HG02571 (cell line): ENCODE results near the gene KCNH6.

Experiments used
- ATAC-seq: cut with Tn5 transposase; IDR thresholded peaks from one replicate; pipeline ENCODE4 v1.9.1; 2021; ENCODE audit warnings: mild to moderate bottlenecking, moderate library complexity; ENCODE audit not compliant: unreplicated experiment

Gene KCNH6

DNA sequence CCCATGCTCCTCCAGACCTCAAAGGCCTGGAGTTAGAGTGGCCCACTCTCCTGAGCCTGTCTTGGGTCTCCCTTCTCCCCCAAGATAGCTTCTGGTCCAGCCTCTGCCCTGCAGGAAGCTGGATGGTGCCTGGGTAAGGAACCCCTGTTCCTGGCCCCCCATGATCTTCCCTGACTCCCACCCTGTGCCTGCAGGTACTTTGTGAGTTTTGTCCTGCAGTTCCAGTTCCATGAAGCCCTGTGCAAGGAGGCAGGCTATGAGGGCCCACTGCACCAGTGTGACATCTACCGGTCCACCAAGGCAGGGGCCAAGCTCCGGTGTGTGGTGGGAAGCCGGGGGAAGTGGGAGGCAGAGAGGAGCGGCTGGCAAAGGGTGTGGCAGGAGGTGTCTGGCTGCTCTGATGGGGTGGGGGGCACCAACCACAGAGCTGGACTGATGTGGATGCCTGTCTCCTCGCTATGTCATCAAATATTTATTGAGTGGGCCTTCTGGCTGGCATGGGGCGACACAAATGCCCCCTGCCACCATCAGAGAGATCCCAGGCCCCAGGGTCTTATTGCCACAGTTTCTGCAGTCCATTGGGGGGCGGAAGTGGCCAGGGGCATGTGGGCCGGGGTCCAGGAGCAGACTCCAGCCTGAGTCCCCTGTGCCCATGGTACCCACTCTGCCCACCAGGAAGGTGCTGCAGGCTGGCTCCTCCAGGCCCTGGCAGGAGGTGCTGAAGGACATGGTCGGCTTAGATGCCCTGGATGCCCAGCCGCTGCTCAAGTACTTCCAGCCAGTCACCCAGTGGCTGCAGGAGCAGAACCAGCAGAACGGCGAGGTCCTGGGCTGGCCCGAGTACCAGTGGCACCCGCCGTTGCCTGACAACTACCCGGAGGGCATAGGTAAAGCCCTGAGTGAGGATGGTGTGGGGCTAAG lies 39.2 kb upstream of the KCNH6 start:
- ATAC-seq, result no peak

DNA sequence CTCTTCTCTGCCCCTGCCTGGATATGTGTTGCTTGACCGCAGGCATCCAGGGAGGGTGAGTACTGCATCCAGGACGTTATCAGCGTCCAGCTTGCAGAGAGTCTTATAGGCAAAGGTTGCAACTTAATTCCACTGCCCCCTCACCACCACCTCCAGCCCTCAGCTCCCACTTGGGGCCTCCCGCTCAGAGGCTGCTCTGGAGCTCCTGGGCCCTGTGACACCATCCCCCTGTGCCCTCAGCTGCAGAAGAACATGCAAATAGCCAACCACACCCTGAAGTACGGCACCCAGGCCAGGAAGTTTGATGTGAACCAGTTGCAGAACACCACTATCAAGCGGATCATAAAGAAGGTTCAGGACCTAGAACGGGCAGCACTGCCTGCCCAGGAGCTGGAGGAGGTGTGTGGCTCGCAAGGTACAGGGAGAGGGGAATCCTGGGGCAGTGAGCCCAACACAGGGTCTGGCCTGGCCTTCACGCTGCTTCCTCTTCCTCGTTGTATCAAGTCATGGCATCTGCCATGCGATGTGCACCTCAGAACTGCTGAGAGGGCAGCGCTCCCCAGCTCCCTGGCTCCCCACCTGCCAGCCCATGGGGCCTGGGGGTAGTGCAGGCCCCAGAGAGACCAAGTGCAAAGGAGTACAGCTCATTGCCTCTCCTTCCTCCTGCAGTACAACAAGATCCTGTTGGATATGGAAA lies 36.7 kb upstream of the KCNH6 start:
- no peak for ATAC-seq

DNA sequence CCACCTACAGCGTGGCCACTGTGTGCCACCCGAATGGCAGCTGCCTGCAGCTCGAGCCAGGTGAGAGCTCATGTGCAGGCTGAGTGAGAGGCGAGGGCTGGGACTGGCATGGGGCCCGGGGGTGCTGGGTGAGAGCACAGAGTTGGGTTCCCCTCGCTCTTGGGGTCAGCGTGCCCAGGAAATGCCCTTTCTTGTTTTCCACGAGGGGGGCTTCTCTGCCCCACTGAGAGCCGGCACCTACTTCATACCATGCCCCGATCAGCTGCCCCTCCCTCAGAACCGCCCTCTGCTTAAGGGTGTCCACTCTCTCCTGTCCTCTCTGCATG lies 36.2 kb upstream of the KCNH6 start:
- ATAC-seq, result no peak

DNA sequence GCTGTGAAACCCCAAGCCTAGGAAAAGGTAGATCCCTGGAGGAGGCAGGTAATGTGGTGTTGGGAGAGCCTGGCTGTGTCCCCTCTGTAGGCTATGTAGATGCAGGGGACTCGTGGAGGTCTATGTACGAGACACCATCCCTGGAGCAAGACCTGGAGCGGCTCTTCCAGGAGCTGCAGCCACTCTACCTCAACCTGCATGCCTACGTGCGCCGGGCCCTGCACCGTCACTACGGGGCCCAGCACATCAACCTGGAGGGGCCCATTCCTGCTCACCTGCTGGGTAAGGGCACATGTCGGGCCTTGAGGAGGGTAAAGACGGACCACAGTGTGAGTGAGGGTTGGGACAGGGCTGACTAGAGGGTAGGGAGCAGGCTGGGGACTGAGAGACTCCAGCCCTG lies 34.3 kb upstream of the KCNH6 start:
- ATAC-seq, result no peak

DNA sequence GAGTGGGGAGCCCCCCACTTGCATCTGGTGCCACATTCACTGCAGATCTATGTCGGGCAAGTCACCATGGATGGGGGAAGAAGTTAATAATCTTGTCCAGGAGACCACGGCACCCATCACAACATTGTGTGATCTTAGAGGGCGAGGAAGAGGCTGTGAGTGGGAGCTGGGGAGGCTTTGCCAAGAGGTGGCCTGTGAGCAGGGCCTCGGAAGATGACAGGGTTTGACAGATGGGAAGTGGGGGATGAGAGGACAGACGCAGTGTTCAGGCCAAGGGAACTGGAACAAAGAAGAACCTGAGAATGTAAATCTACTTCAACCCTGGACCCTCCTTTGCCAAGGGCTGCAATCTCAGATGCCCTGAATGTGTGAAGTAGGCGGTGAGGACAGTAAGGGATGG lies 33.9 kb upstream of the KCNH6 start:
- ATAC-seq, result no peak

DNA sequence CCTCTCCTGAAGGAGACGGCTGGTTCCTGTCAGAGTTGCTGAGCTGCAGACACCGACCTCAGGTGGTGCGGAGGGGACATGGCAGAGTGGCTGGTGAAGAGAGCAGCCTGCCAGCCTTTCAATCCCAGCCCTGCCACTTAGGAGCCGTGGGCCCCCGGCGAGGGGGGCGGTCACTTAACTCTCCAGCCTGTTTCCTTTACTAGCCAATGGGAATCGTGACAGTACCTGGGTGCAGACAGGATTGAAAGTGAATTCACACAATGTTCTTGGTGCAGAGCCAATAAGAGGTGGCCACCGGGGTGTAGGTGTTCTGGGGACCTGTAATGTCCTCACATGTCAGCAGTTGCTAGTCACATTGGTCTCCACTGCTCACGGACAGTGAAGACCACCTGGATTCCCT lies 32.8 kb upstream of the KCNH6 start:
- no peak for ATAC-seq

DNA sequence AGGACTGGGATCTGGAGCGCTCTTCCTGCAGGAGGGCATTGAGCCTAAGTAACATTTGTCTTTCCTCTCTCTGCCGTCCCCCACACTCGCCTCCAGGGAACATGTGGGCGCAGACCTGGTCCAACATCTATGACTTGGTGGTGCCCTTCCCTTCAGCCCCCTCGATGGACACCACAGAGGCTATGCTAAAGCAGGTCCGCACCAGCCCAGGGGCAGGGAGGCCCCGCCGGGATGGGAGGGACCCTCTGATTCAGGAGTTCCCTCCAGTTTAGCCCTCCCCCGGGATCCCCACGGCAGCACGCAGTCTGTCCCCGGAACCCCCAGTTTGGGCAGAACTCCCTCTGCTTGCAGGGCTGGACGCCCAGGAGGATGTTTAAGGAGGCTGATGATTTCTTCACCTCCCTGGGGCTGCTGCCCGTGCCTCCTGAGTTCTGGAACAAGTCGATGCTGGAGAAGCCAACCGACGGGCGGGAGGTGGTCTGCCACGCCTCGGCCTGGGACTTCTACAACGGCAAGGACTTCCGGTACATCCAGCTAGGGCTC lies 32.2 kb upstream of the KCNH6 start:
- ATAC-seq, result no peak

DNA sequence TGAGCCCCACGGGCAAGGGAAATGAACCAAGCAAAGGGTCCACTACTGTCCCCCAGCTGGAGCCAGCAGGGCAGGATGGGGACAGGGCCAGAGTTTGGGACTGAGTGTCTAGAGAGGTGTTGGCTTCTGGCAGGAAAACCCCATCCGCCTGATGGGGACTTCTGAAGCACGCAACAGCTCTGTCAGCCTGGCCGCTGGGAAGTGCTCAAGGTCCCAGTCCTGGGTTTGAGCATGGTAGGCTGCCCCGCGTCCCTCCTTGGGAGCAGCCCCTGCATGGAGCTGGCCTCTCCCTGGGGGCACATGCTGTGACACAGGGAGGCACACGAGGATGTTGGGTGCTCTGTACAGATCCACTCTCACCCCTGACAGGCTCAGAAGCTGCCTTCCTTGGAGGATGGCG lies 31.7 kb upstream of the KCNH6 start:
- no peak for ATAC-seq

DNA sequence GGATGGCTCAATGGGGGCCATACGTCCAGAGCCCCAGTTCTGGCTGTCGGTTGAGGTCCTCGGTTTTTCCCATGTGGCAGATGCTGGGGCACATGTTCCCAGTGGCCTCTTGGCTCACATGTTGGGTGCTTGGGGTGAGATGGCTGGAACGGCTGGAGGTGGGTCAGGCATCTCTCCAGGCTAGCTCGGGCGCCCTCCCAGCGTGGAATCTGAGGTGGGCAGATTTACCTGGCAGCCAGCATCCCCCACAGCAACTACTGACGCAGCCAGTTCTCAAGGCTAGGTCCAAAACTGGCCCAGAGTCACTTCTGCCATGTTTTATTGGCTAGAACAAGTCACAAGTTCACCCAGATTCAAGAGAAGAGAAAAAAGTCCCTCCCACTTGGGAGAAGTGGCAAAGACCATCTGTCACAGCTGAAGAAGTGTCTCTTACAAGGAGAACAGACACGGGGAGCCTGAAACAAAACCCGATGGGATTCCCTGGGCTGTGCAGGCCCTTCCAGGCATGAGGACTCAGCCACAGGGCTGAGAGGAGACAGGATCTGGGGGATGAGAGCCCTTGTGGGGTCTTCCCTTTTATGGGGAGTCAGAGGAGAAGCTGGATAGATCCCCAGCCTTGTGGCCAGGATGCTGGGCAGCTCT lies 31.1 kb upstream of the KCNH6 start:
- ATAC-seq, result no peak

DNA sequence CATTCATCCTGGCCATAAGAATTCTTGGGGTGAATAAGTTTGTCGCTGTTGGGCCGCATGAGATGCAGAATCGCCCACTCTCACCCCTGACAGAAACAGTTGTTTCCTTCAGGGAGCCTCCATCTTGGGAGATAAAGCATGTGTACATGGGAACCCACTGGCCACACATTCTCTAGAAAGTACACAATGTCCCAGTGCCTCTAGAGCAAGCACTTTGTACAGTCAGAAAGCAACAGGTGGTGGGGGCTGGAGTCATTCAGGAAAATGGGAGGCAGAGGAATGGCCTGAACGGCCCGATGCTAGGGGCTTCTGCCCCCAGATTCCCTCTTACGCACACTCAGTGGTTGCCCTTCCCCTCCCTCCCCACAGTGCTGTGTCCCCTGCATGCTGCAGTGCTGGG lies 30.2 kb upstream of the KCNH6 start:
- ATAC-seq, result no peak

DNA sequence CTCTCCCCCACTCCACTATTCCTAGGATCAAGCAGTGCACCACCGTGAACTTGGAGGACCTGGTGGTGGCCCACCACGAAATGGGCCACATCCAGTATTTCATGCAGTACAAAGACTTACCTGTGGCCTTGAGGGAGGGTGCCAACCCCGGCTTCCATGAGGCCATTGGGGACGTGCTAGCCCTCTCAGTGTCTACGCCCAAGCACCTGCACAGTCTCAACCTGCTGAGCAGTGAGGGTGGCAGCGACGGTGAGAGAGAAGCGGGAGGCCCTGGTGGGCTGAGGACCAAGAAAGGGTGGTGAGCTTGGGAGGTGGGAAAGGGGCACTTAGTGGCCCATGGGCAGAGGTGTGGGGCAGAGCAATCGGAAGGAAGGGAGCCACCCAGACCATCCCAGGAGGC lies 29.7 kb upstream of the KCNH6 start:
- no peak for ATAC-seq

DNA sequence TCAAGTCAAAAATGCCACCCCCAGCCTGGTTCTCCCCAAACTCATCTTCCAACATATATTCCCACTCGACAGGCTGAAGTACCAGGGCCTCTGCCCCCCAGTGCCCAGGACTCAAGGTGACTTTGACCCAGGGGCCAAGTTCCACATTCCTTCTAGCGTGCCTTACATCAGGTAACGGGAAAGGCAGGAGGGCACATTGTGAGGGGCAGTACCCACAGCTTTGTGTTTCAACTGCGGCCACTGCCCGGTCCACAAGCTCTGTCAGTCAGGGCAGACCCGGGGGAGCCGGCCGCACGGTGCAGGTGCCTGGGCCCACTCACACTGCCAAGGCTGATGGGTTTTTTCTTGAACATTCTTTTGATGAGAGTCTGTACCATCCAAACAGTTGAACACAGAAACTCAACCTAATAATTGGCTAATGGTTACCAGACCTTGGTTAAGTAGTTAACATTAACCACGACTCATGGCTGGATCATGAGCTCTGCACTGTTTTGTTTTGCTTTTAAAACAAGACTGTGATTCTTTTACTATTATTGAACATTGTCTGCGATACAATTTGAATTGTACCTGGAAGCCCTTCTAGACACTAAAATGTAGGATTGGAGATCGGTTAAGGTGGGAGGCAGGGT lies 28.7 kb upstream of the KCNH6 start:
- ATAC-seq, result no peak

DNA sequence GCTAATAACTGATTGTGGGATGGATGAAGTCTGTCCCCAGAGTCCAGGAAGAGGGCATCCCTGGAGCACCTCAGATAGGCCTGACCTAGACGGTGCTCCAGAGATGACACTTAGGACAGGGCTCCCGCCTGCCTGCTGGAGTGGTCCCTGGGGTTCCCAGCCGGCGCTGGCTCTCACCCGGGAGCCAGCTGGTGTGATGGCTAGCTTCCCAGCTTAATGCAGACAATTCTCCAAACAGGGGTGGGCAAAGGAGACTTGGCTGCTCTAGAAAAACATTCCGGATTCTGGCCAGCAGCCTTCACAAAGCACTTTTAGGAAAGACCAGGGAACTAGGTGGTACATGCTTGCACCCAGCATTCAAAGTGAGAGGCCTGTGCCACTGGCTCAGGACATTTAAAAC lies 27.7 kb upstream of the KCNH6 start:
- ATAC-seq, result no peak

DNA sequence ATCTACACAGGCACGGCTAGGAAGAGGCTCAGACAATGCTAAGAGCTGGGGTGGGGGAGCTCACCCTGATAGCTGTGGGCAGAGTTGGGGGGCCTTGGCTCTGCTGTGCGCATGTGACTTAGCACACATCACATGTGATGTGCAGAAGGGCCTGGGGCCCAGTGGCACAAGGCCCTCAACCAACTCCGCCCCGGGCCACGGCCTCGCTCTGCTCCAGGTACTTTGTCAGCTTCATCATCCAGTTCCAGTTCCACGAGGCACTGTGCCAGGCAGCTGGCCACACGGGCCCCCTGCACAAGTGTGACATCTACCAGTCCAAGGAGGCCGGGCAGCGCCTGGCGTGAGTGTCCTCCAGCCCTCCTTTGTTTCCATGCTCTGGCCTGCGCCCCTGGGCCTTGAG lies 27.0 kb upstream of the KCNH6 start:
- ATAC-seq, result no peak

DNA sequence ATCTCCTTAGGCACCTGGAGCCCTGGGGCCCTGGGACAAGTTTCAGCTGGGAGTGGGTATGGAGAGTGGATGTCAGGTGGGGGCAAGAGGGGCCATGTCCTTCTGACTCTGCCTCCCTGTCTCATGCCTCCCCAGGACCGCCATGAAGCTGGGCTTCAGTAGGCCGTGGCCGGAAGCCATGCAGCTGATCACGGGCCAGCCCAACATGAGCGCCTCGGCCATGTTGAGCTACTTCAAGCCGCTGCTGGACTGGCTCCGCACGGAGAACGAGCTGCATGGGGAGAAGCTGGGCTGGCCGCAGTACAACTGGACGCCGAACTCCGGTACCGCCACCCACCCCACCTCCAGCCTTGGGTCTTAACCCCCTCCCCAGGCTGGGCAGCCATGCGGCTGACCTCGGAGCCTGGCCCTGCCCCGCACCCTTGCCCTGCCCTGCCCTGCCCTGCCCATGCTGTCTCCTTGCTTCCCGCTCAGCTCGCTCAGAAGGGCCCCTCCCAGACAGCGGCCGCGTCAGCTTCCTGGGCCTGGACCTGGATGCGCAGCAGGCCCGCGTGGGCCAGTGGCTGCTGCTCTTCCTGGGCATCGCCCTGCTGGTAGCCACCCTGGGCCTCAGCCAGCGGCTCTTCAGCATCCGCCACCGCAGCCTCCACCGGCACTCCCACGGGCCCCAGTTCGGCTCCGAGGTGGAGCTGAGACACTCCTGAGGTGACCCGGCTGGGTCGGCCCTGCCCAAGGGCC lies 26.3 kb upstream of the KCNH6 start:
- ATAC-seq, result no peak

DNA sequence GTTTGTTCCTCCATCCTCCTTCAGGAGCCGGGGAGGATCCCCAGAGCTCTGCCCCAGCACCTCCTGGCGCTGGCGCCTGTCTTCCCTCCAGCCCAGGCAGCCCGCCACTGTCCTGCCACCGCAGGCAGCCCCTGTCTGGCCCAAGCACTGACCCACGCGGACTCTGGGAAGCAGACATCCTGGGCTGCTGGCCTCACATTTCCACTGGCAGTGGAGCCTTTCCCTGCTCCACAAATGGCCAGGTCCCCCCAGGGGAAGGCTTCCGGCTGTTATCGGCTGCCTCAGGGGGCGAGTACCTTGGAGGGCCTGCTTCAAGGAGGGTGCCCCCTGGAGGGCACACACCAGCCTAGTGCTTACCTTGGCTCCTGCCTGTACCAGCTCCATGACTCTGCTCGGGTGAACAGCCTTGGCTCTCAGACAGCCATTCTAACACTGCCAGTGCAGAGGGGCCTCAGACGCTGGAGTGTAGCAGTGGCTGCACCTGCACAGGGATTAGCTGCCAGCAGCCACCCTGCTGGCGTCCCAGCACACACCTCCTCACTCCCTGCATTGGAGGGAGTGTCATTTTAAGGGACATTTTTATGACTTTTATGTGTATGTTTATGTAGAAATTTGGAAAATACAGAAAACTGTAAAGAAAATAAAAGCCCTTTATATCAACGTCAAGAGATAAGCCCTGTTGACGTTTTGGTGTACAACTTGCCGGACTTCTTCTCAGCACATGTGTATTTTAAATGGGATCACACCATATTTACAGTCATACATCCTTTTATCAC lies 25.3 kb upstream of the KCNH6 start:
- ATAC-seq, result no peak

DNA sequence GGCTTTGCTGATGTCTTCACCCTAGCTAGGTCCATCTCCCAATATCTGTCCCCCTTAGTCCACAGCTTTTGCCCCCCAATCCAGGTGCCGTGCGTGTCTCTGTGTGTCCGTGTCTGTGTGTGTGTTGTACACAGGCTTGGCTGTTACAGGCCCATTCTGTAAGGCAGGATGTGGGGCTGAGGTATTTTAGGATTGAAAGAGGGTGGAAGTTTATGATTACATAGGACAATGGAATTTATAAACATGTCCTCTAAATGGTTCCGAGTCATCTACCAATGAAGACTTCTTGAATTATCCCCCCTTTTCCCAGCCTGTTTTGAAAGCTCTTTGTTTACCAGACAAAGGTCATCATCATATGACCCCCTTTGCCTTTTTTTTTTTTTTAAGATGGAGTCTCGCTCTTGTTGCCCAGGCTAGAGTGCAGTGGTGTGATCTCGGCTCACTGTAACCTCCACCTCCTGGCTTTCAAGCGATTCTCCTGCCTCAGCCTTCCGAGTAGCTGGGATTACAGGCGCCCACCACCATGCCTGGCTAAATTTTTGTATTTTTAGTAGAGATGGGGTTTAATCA lies 24.4 kb upstream of the KCNH6 start:
- no peak for ATAC-seq

DNA sequence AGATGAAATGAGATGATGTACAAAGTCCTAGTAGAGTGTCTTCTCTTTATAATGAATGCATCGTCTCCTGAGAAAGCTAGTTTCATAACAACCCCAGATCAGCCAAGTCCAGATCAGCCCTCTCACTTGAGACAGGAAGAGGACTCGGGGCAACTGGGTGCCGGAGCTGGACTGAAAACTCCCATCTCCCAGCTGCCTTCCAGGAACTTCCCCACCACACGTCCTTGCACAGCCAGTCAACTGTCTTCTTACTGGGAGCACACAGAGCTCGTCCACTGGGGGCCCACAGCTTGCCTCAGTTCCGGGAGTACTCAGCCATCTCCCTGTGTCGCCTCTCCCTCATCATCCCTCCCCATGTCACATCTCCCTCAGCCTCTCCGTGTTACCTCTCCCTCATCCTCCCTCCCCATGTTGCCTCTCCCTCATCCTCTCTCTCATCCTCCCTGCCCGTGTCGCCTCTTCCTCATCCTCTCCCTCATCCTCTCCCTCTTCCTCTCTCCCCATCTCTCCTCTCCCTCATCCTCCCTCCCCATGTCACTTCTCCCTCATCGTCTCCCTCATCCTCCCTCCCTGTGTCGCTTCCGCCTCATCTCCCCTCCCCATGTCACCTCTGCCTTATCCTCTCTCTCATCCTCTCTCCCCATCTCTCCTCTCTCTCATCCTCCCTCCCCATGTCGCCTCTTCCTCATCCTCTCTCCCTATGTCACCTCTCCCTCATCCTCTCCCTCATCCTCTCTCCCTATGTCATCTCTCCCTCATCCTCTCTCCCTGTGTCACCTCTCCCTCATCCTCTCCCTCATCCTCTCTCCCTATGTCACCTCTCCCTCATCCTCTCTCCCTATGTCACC lies 22.4 kb upstream of the KCNH6 start:
- no peak for ATAC-seq

DNA sequence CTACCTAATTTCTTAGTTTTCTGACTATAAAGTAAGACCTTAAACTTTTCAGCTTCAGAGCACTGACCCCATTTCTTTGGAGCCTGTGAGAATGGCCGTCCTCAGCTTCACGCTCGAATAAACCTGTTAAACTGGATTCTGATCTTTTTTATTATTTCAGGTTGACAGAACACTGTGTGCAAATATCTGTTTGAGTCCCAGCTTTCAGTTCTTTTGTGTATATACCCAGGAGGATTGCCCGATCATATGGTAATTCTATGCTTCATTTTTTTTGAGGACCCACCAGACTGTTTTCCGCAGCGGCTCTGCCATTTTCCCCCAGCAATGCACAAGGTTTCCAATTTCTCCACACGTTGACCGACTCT lies 19.8 kb upstream of the KCNH6 start:
- no peak for ATAC-seq
